NCI-H82 treated with DMSO at 0.1 percent for 48 hours (cell line): ENCODE measurements around the gene CDC34.

Experiments
- DNase-seq: peaks from one replicate; lab custom pipeline; 2025; ENCODE audit not compliant: unreplicated experiment; lab: John Stamatoyannopoulos, UW

Gene CDC34

GRCh38 chr19:585551-586110 lies 54.1 kb downstream of the CDC34 start:
- no peak for DNase-seq

- DNase-seq: no peak
Measured at GRCh38 chr19:588093-588740, 56.7 kb downstream of the CDC34 start.

- DNase-seq: no peak
Measured at GRCh38 chr19:588741-589692, 57.5 kb downstream of the CDC34 start.

- no peak for DNase-seq
Measured at GRCh38 chr19:589693-590395, 58.3 kb downstream of the CDC34 start, which contains the start of gene HCN2. HCN2 (plus strand) TSS chr19:589881; CDS start chr19:589946, 65 bp downstream.

- DNase-seq: no peak
Measured at GRCh38 chr19:590396-590745, 58.8 kb downstream of the CDC34 start.

- no peak for DNase-seq
Measured at GRCh38 chr19:590750-591098, 59.2 kb downstream of the CDC34 start.

- no peak for DNase-seq
Measured at GRCh38 chr19:591099-591958, 59.8 kb downstream of the CDC34 start.
